Vagina (tissue), 2 donors: ENCODE results near the gene MAP1B.

Experiments used
- CTCF ChIP-seq, 3 experiments: fragments of 450-650 bp in 2 of 3; fragments of 200-600 bp in 1 of 3; sonication (generic) in 1 of 3; IDR thresholded peaks; one replicate each; pipeline ENCODE4 v1.5.1; 2017 to 2019; ENCODE audit warnings: antibody characterized with exemption in 3 of 3, mild to moderate bottlenecking in 2 of 3, moderate library complexity in 2 of 3
- POLR2A ChIP-seq, 2 donors: fragments of 450-650 bp; IDR thresholded peaks; one replicate each; pipeline ENCODE4 v1.6.1; 2017; ENCODE audit warnings: antibody characterized with exemption in 2 of 2, mild to moderate bottlenecking in 2 of 2, moderate library complexity in 2 of 2
- POLR2AphosphoS5 ChIP-seq, 2 donors: sonication (generic); formaldehyde crosslinking; IDR thresholded peaks; one replicate each; pipeline ENCODE4 v1.9.0; 2017; ENCODE audit warnings: antibody characterized with exemption in 2 of 2, mild to moderate bottlenecking in 2 of 2, low read depth in 1 of 2; ENCODE audit not compliant: insufficient read depth in 1 of 2

DNA sequence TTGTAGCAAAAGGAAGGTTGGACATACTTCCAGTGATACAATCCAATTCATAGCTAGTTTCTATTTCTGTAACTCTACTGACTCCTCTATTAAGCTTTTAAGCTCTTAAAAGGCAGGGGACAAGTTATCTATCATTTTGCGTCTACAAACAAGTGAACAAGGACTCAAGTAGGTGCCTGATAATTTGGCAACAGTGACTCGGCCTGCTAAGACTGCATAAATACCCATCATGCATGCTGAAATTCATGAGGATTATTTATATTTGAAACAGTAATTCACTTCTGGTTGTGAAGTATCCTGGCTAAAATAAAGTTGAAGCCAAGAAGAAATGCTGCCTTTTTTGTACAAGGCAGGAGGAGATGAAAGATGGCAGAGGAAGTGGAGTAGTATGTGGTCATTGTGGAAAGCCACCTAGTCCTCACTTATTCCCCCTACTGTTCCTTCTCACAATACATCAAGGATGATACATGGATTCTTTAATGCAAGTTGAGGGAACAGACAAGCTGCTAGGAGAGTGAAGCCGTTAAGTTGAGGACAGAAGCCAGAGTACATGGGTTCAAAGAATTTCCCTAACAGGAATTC lies 138.8 kb downstream of the MAP1B start:
- no peak for TF ChIP-seq CTCF (IDR thresholded peaks at IDR 0.05)
- TF ChIP-seq POLR2AphosphoS5 (IDR thresholded peaks at IDR 0.05; ENCODE audit: insufficient read depth in 1 of 2, low read depth in 1 of 2): peak in 1 of 2 donors; percentile 33
- no peak for TF ChIP-seq POLR2A (IDR thresholded peaks at IDR 0.05)
